Measurements from ENCODE around the gene SLC44A3. TPM values are rescaled to one million over a fixed set of nuclear protein-coding genes. Genes with fewer than 3 reads are reported as not detected.

Gene SLC44A3
- total and polyA plus RNA-seq, 4 donors, result 9.3 to 31.8 (median 11.6) TPM

GRCh38 chr1:94778808-94779207 is 41.3 kb upstream of the SLC44A3 start:
- Histone ChIP-seq H3K27ac (ENCODE audit: low read depth in 1 of 2, low read length in 1 of 2) (no peak overlapping the region), H3K9ac (ENCODE audit: insufficient read depth in 1 of 2, low read length in 2 of 2) (no peak overlapping the region), H3K4me1 (ENCODE audit: control insufficient read depth in 5 of 5, insufficient read depth in 5 of 5, low read length in 5 of 5) (peaks cover 0 to 12% (median 3%) of the 10 kb centered on the region in 5 donors), H3K4me3 (no peak overlapping the region), H3K9me3 (ENCODE audit: control insufficient read depth in 4 of 4, insufficient read depth in 3 of 4, low read length in 3 of 4) (peaks cover 0 to 7% (median 0%) of the 10 kb centered on the region in 4 donors), H3K36me3 (ENCODE audit: control insufficient read depth in 4 of 4, insufficient read depth in 4 of 4, low read length in 4 of 4) (no peaks in the 10 kb centered on the region), H3K27me3 (ENCODE audit: control insufficient read depth in 3 of 3, insufficient read depth in 3 of 3, low read length in 2 of 3) (no peaks in the 10 kb centered on the region)
- ATAC-seq (ENCODE audit: insufficient read depth, low FRiP score) (no peak), DNase-seq (no peak)
- TF ChIP-seq, protein P1, sequence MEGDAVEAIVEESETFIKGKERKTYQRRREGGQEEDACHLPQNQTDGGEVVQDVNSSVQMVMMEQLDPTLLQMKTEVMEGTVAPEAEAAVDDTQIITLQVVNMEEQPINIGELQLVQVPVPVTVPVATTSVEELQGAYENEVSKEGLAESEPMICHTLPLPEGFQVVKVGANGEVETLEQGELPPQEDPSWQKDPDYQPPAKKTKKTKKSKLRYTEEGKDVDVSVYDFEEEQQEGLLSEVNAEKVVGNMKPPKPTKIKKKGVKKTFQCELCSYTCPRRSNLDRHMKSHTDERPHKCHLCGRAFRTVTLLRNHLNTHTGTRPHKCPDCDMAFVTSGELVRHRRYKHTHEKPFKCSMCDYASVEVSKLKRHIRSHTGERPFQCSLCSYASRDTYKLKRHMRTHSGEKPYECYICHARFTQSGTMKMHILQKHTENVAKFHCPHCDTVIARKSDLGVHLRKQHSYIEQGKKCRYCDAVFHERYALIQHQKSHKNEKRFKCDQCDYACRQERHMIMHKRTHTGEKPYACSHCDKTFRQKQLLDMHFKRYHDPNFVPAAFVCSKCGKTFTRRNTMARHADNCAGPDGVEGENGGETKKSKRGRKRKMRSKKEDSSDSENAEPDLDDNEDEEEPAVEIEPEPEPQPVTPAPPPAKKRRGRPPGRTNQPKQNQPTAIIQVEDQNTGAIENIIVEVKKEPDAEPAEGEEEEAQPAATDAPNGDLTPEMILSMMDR (IDR thresholded peaks at IDR 0.05; ENCODE audit: control extremely low read depth, extremely low read depth), result no peak

DNA sequence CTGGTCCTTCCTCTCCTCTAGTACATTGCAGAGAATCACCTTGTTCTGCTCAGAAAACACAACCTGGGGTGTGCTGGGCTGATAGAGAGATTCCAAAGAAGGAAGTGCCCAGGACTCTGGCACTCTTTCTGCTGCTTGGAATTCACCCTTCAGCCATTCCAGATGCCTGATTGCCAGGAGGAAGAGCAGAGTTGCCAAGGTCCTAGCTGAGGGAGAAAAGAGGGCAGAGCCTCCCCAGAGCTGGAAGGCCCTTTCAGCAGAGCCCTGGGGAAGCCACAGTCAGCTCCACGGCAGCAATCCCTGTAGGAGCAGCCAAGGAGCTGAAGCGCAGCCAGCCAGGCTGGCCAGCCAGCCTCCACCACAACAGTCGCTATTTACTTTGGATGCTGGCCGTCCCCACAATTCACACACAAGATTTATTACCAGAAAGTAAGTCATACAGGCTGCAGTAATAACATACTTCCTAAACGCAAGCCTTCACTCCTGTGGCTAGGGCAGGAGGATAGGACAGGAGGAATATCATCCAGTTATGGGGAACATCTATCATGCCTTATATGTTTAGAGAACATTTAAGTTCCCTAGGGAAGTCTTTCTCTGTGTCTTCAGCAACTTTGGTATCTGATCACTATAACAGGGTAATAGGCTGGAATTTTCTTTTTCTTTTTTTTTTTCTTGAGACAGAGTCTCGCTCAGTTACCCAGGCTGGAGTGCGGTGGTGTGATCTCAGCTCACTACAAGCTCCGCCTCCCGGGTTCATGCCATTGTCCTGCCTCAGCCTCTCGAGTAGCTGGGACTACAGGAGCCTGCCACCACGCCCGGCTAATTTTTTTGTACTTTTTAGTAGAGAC is 36.6 kb upstream of the SLC44A3 start:
- WGBS, 2 donors, result 46 to 65% methylated on average over 12 of the region's 12 CpGs
- H3K9me3 ChIP-seq (ENCODE audit: control insufficient read depth in 4 of 4, insufficient read depth in 3 of 4, low read length in 3 of 4), result no peaks in the 10 kb centered on the region
- H3K9ac ChIP-seq (ENCODE audit: insufficient read depth in 1 of 2, low read length in 2 of 2), result no peak overlapping the region
- TF ChIP-seq, protein P1 (IDR thresholded peaks at IDR 0.05; ENCODE audit: control extremely low read depth, extremely low read depth), result no peak
- peaks cover 0 to 7% (median 0%) of the 10 kb centered on the region in 5 donors for H3K4me1 ChIP-seq (ENCODE audit: control insufficient read depth in 5 of 5, insufficient read depth in 5 of 5, low read length in 5 of 5)
- H3K36me3 ChIP-seq (ENCODE audit: control insufficient read depth in 4 of 4, insufficient read depth in 4 of 4, low read length in 4 of 4), result no peaks in the 10 kb centered on the region
- peak; percentile 68 to 82 (median 75) for DNase-seq
- no peak overlapping the region for H3K4me3 ChIP-seq
- peak; percentile 79 for ATAC-seq (ENCODE audit: insufficient read depth, low FRiP score)
- H3K27ac ChIP-seq (ENCODE audit: low read depth in 1 of 2, low read length in 1 of 2), result peak overlapping the region in 1 of 2 donors; percentile 96
- no peaks in the 10 kb centered on the region for H3K27me3 ChIP-seq (ENCODE audit: control insufficient read depth in 3 of 3, insufficient read depth in 3 of 3, low read length in 2 of 3)

DNA sequence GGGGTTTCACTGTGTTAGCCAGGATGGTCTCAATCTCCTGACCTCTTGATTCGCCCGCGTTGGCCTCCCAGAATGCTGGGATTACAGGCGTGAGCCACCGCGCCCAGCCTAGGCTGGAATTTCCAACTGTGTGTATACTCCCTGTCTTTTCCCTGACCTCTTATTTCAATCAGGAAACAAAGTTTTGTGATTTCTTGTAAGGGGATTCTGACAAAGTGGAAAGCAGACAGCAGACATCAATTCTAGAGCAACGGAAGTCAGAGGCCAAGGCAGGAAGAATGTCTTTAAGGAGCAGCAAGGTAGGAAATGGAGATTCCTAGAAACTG is 36.0 kb upstream of the SLC44A3 start:
- no peak for DNase-seq
- Histone ChIP-seq H3K9ac (ENCODE audit: insufficient read depth in 1 of 2, low read length in 2 of 2) (no peak overlapping the region), H3K36me3 (ENCODE audit: control insufficient read depth in 4 of 4, insufficient read depth in 4 of 4, low read length in 4 of 4) (no peaks in the 10 kb centered on the region), H3K4me3 (no peak overlapping the region), H3K4me1 (ENCODE audit: control insufficient read depth in 5 of 5, insufficient read depth in 5 of 5, low read length in 5 of 5) (peaks cover 0 to 7% (median 0%) of the 10 kb centered on the region in 5 donors), H3K27ac (ENCODE audit: low read depth in 1 of 2, low read length in 1 of 2) (peak overlapping the region in 1 of 2 donors; percentile 96), H3K9me3 (ENCODE audit: control insufficient read depth in 4 of 4, insufficient read depth in 3 of 4, low read length in 3 of 4) (no peaks in the 10 kb centered on the region), H3K27me3 (ENCODE audit: control insufficient read depth in 3 of 3, insufficient read depth in 3 of 3, low read length in 2 of 3) (no peaks in the 10 kb centered on the region)
- TF ChIP-seq, protein P1 (IDR thresholded peaks at IDR 0.05; ENCODE audit: control extremely low read depth, extremely low read depth), result no peak
- WGBS, 2 donors, result 68 to 88% methylated on average over 7 of the region's 7 CpGs
- peak; percentile 8 for ATAC-seq (ENCODE audit: insufficient read depth, low FRiP score)
